Left lung (tissue), 10 donors: Measurements from ENCODE around the gene JAK3. TPM values are rescaled to one million over a fixed set of nuclear protein-coding genes. Genes with fewer than 3 reads are reported as not detected.
A peak's percentile ranks its signal among the peaks of the same experiment; 100 is the strongest.

ENCODE experiments used
- ATAC-seq: fragments of 200-7000 bp; cut with Tn5 transposase; one replicate; pipeline ENCODE4 v1.9.1; 2020; ENCODE audit warnings: moderate library complexity
- DNase-seq, 4 donors: peaks; one replicate each; pipeline ENCODE4 v3.0.0-alpha.2; 2013 to 2020
- H3K27ac ChIP-seq, 2 donors: fragments of 200-600 bp; sonication (generic) in 1 of 2; one replicate each; pipeline versions ENCODE4 v1.5.0 to v1.8.0; 2020 to 2021
- H3K27me3 ChIP-seq, 2 donors: fragments of 200-600 bp; sonication (generic) in 1 of 2; one replicate each; pipeline versions ENCODE4 v1.5.0 to v1.8.0; 2020 to 2021
- H3K36me3 ChIP-seq, 2 donors: fragments of 200-600 bp; sonication (generic) in 1 of 2; one replicate each; pipeline versions ENCODE4 v1.5.0 to v1.8.0; 2020 to 2021
- H3K4me1 ChIP-seq, 2 donors: fragments of 200-600 bp; one replicate each; pipeline ENCODE4 v1.8.0; 2021
- H3K4me3 ChIP-seq, 2 donors: fragments of 200-600 bp; sonication (generic) in 1 of 2; one replicate each; pipeline versions ENCODE4 v1.5.0 to v1.8.0; 2020 to 2021; ENCODE audit warnings: mild to moderate bottlenecking in 1 of 2
- H3K9me3 ChIP-seq, 2 donors: fragments of 200-600 bp; sonication (generic) in 1 of 2; one replicate each; pipeline versions ENCODE4 v1.5.0 to v1.8.0; 2020 to 2021
- intact Hi-C, 2 donors: fragments of 100-400 bp; cut with DNase I; formaldehyde crosslinking; loops; one replicate each; pipeline versions ENCODE4 v1.11.2 to v1.14.2; 2022
- polyA plus RNA-seq, 6 donors: library from polyadenylated mRNA; unstranded; fragments of 120-200 nt; gene quantifications; one replicate each; pipeline ENCODE4 v1.2.1, GENCODE V29; 2013; ENCODE audit not compliant: insufficient read length in 6 of 6
- total RNA-seq, 2 donors: library from RNA; stranded (reverse); fragmentation: NEBNext Ultra II Directional; extraction: Animal tissue kit (Norgen Biotek cat#: 25700); gene quantifications; one replicate each; pipeline ENCODE4 v1.2.1, GENCODE V29; 2021
- TF ChIP-seq, protein P1 (sequence below), 2 donors: fragments of 200-600 bp; sonication (generic) in 1 of 2; IDR thresholded peaks; one replicate each; pipeline versions ENCODE4 v1.5.0 to v1.8.0; 2021; ENCODE audit warnings: antibody characterized with exemption in 2 of 2
- donor health status: DM: no; HTN: yes; CAD: no.
- donor health status: DM: no; HTN: no; CAD: no.

JAK3 gene
- total and polyA plus RNA-seq, 8 donors, result 2.3 to 35.9 (median 3.0) TPM

- ATAC-seq, result peak; percentile 17
- H3K4me1 ChIP-seq, result peaks cover 0 to 38% of the 10 kb centered on the region in 2 donors
- peaks cover 0 to 33% of the 10 kb centered on the region in 2 donors for H3K27me3 ChIP-seq
- intact Hi-C loops, result no loop called here
- H3K36me3 ChIP-seq, result peaks cover 0 to 75% of the 10 kb centered on the region in 2 donors
- no peak overlapping the region for H3K27ac ChIP-seq
- no peak overlapping the region for H3K4me3 ChIP-seq
- H3K9me3 ChIP-seq, result no peaks in the 10 kb centered on the region
- DNase-seq, result no peak
- TF ChIP-seq, protein P1, sequence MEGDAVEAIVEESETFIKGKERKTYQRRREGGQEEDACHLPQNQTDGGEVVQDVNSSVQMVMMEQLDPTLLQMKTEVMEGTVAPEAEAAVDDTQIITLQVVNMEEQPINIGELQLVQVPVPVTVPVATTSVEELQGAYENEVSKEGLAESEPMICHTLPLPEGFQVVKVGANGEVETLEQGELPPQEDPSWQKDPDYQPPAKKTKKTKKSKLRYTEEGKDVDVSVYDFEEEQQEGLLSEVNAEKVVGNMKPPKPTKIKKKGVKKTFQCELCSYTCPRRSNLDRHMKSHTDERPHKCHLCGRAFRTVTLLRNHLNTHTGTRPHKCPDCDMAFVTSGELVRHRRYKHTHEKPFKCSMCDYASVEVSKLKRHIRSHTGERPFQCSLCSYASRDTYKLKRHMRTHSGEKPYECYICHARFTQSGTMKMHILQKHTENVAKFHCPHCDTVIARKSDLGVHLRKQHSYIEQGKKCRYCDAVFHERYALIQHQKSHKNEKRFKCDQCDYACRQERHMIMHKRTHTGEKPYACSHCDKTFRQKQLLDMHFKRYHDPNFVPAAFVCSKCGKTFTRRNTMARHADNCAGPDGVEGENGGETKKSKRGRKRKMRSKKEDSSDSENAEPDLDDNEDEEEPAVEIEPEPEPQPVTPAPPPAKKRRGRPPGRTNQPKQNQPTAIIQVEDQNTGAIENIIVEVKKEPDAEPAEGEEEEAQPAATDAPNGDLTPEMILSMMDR (IDR thresholded peaks at IDR 0.05), result no peak
Measured at GRCh38 chr19:17841371-17841809, 6.4 kb downstream of the JAK3 start.

DNA sequence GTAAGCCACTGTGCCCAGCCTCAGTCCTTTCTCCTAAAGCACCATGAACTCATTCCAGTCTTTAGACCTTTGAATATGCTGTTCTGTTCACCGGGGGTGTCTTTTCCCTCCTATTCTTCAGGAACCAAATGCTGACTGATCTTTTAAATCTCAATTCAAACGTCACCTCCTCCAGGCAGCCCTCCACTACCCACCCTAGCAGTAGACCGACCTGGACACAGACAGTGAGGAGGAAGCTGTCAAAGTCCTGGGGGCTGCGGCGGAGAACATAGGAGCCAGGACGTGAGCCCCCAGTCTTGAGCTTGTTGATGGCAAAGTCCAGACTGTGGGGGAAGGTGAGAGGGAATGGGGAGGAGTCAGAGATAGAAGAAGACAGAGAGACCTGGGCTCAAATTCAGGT lies 7.8 kb downstream of the JAK3 start:
- Histone ChIP-seq H3K4me1 (peaks cover 0 to 24% of the 10 kb centered on the region in 2 donors), H3K4me3 (no peak overlapping the region), H3K9me3 (no peaks in the 10 kb centered on the region), H3K27ac (no peak overlapping the region), H3K27me3 (peaks cover 0 to 33% of the 10 kb centered on the region in 2 donors), H3K36me3 (peaks cover 0 to 89% of the 10 kb centered on the region in 2 donors)
- no peak for ATAC-seq
- no peak for DNase-seq
- TF ChIP-seq, protein P1 (IDR thresholded peaks at IDR 0.05), result no peak
- intact Hi-C loops, result no loop called here

GRCh38 chr19:17837972-17838371 lies 9.8 kb downstream of the JAK3 start:
- no peak overlapping the region for H3K27ac ChIP-seq
- no peak overlapping the region for H3K4me3 ChIP-seq
- TF ChIP-seq, protein P1 (IDR thresholded peaks at IDR 0.05), result no peak
- peaks cover 0 to 7% of the 10 kb centered on the region in 2 donors for H3K4me1 ChIP-seq
- H3K36me3 ChIP-seq, result peaks cover 0 to 100% of the 10 kb centered on the region in 2 donors
- ATAC-seq (no peak), DNase-seq (no peak)
- intact Hi-C loops, result no loop called here
- H3K27me3 ChIP-seq, result peaks cover 0 to 39% of the 10 kb centered on the region in 2 donors
- H3K9me3 ChIP-seq, result no peaks in the 10 kb centered on the region

DNA sequence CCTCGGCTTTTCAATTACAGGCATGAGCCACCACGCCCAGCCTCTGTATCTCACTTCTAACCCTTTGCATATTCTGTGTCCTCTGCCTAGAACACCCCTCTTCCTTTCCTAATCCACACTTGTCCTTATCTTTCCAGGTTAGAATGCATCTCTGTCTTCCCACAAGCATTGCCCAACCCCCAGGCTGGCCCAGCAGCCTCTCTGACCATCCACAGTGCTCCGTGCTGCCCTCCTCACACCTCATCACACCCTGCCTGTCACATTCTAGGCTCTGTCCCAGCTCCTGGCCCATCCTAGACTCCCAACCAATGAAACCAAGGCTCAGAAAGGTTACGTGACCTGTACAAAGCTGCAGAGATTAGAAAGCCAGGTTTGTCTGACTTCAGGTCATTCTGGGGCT lies 11.3 kb downstream of the JAK3 start:
- peaks cover 0 to 38% of the 10 kb centered on the region in 2 donors for H3K27me3 ChIP-seq
- peaks cover 0 to 2% of the 10 kb centered on the region in 2 donors for H3K4me1 ChIP-seq
- no peak for DNase-seq
- ATAC-seq, result no peak
- H3K9me3 ChIP-seq, result no peaks in the 10 kb centered on the region
- no peak overlapping the region for H3K4me3 ChIP-seq
- no peak overlapping the region for H3K27ac ChIP-seq
- TF ChIP-seq, protein P1 (IDR thresholded peaks at IDR 0.05), result no peak
- H3K36me3 ChIP-seq, result peaks cover 0 to 100% of the 10 kb centered on the region in 2 donors
- intact Hi-C loops, result no loop called here

DNA sequence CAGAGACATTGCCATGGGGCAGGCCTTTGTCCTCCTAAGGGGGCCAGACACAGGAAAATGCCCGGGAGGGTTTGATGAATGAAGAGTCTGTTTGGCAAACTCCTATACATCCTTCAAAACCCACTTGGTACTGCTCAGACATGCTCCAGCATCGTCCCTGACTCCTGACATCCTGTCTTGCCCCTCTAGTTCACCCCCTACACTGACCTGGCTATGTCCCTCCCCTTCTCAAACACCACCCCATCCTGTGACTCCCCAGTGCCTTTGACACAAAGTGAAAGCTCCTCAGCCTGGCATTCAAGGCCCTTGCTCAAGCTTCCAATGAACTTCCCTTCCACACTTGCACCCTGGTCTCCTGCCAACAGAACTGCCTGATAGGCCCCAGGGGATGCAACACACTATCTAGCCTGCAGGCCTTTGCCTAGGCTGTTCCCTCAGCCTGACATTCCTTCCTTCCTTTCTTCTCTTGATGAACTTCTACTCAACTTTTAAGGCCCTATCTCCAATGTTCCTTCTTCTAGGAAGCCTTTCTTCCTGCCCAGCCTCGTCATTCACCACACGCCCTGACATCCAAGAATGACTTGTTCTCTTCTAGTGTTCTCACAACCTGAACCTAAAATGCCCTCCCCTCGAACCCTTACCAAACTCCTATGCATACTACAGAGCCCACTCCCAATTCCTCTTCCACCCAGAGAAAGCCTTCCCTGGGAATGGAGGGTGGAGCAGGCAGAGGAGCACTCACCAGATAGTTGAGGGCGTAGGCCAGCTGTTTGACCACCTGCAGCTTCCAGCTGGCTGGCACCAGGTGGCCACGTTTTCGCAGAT lies 12.4 kb downstream of the JAK3 start:
- ATAC-seq (no peak), DNase-seq (no peak)
- intact Hi-C loops, result no loop called here
- H3K36me3 ChIP-seq, result peaks cover 0 to 98% of the 10 kb centered on the region in 2 donors
- TF ChIP-seq, protein P1 (IDR thresholded peaks at IDR 0.05), result no peak
- H3K4me1 ChIP-seq, result no peaks in the 10 kb centered on the region
- peaks cover 0 to 34% of the 10 kb centered on the region in 2 donors for H3K27me3 ChIP-seq
- H3K9me3 ChIP-seq, result no peaks in the 10 kb centered on the region
- no peak overlapping the region for H3K27ac ChIP-seq
- H3K4me3 ChIP-seq, result no peak overlapping the region
